Activated CD4-positive, alpha-beta T cell treated with anti-CD3 and anti-CD28 coated beads, Interleukin-2, amount 50 U/mL, for 1 hour (primary cell): Measurements from ENCODE around the gene CHD2.

Experiments
- DNase-seq: peaks from one replicate; pipeline ENCODE4 v3.0.0-alpha.2; 2020

Gene CHD2

DNA sequence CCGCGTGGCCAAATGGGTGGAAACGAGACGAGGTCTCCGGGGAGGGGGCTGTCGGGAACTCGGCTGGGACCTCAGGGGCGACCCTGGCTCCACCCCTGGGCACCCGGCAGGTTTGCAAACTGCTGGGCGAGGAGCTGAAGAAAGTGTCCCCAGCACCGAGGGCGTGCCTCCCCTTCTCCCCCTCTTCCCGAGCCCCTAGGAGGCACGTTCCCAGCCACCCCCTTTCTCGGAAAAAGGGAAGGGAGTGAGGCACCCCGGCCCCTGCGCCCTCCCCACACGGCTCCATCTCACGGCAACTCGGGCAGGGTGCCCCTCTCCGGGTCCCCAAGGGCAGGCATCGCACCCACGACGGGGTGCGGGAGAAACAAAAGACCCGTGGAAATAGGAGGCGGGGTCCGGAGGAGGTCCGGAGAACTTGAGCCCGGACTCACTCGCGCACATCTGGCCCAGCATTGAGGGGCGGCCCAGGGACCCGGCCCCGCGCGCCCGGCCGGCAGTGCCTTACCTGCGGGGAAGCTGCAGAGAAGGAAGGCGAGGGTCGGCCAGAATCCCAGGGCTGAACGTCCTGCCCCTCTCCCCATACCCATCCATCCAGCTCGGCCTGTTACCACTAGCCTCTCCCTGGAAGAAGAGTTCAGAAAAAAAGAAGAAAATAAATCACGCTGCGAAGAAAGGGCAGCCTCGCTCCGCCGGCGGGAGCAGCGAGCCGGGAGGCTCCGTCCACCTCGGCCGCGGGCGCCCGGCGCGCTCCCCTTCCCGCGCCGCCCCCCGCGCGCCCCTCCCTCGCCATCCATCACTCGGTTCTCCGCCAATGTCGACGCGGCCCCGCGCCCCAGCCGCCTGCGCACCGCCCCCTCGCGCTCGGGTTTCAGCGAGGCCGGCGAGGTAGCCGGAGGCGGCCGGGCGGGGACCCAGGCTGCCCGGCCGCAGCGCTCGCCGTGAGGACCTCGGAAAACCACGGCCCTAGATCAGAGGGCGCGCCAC, 172.6 kb downstream of the CHD2 start:
- no peak for DNase-seq

DNA sequence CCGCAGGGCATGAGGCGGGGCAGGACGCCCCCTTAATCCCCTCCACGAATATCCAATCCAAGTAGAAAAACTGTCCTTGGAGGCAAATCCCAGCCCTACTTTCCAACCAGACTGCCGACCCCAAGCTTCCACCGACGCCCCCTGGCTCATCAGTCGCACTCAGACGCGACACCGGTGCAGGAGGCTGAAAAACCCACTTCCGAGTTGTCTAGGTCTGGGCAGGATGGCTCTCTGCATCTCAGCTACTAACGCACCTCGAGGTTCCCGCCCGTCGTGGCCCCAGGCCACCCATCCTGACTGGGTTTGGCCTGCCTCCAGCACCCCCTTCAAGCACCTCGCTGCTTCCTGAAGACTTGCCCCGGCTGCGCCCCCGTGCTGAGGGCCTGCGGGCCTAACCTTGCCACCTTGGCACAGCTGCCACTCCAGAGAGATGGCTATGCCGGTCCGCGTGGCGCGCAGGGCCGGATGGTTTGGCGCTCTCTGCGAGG, 173.4 kb downstream of the CHD2 start:
- DNase-seq: no peak

DNA sequence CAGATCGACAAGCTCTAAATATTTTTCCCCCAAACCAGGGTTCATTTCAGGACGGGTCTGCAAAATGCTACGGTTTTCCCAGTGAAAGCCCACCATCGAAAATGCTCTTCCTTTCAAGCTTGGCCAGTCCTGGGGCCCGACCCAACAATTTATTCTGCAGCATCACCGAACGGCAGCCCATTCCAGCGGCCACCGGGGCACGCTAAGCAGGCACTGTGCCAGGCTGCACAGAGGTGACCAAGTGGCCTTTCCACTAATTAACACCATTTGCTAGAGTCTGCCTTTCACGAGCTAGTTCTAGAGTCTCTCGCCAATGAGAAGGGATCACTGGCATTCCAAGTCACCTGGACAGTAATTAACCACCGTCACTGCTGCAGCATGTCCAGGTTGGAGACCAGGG, 174.5 kb downstream of the CHD2 start:
- no peak for DNase-seq

- DNase-seq: no peak
These were observed 176.1 kb downstream of the CHD2 start for GRCh38 chr15:93076217-93076616.

GRCh38 chr15:93076875-93077274, 176.8 kb downstream of the CHD2 start:
- DNase-seq: no peak
